ENCODE measurements around the gene CREB3L4. TPM values are rescaled to one million over a fixed set of nuclear protein-coding genes. Genes with fewer than 3 reads are reported as not detected.
A peak's percentile ranks its signal among the peaks of the same experiment; 100 is the strongest.

Gene CREB3L4
- total and polyA plus RNA-seq, 2 of the 13 experiments (the other 11 are each of a cell fraction or from before 2014, with no cell fraction given), result 9.9 to 18.7 TPM

GRCh38 chr1:153977250-153978240 lies 9.8 kb downstream of the CREB3L4 start, which contains the start of gene JTB (continued):
- TF ChIP-seq FOXM1 (CRISPR knock-in tag; IDR thresholded peaks at IDR 0.05) (no peak), MEIS2 (CRISPR knock-in tag; IDR thresholded peaks at IDR 0.05) (peak; percentile 1; the same call in 1 of the 2 replicates), XBP1 (CRISPR knock-in tag; IDR thresholded peaks at IDR 0.05) (no peak), NCOA1 (CRISPR knock-in tag; IDR thresholded peaks at IDR 0.05) (no peak), ZNF776 (CRISPR knock-in tag; IDR thresholded peaks at IDR 0.05) (peak; percentile 93; the same call in 1 of the 2 replicates), SOX5 (CRISPR knock-in tag; IDR thresholded peaks at IDR 0.05; ENCODE audit: borderline replicate concordance) (no peak), GATAD1 (CRISPR knock-in tag; IDR thresholded peaks at IDR 0.05) (peak; percentile 83), BRD4 (CRISPR knock-in tag; IDR thresholded peaks at IDR 0.05) (0 out of 2 replicates have a peak, but pooled peaks have one; percentile 42), ZNF256 (CRISPR knock-in tag; conservative IDR thresholded peaks at IDR 0.05) (peak; percentile 85; the same call in 1 of the 2 replicates), ATF1 (CRISPR knock-in tag; IDR thresholded peaks at IDR 0.05) (no peak), CHD2 (IDR thresholded peaks at IDR 0.05; ENCODE audit: low read depth, low read length) (no peak), NR2C2 (CRISPR knock-in tag; IDR thresholded peaks at IDR 0.05; ENCODE audit: borderline replicate concordance) (peak; percentile 69; the same call in 1 of the 2 replicates), KLF9 (CRISPR knock-in tag; IDR thresholded peaks at IDR 0.05; ENCODE audit: low read depth) (0 out of 2 replicates have a peak, but pooled peaks have one; percentile 21), HNF1B (CRISPR knock-in tag; IDR thresholded peaks at IDR 0.05) (no peak; the same call in 1 of the 2 replicates), NKX3-1 (CRISPR knock-in tag; IDR thresholded peaks at IDR 0.05) (peak; percentile 85; the same call in 1 of the 2 replicates), ZNF7 (CRISPR knock-in tag; IDR thresholded peaks at IDR 0.05) (no peak), ZSCAN12 (CRISPR knock-in tag; IDR thresholded peaks at IDR 0.05) (no peak; the same call in 1 of the 2 replicates), HMG20A (CRISPR knock-in tag; IDR thresholded peaks at IDR 0.05; ENCODE audit: borderline replicate concordance) (no peak), ZNF777 (CRISPR knock-in tag; IDR thresholded peaks at IDR 0.05) (peak; percentile 83), MEF2D (CRISPR knock-in tag; IDR thresholded peaks at IDR 0.05) (no peak), ZNF441 (CRISPR knock-in tag; IDR thresholded peaks at IDR 0.05; ENCODE audit: borderline replicate concordance) (0 out of 2 replicates have a peak, but pooled peaks have one; percentile 35), ARID2 (CRISPR knock-in tag; IDR thresholded peaks at IDR 0.05; ENCODE audit: borderline replicate concordance) (peak; percentile 78; the same call in 1 of the 2 replicates), ZNF891 (CRISPR knock-in tag; IDR thresholded peaks at IDR 0.05) (peak; percentile 41; the same call in 1 of the 2 replicates), ZNF616 (CRISPR knock-in tag; IDR thresholded peaks at IDR 0.05; ENCODE audit: low read depth) (0 out of 2 replicates have a peak, but pooled peaks have one; percentile 76)
- TF ChIP-seq, protein P1, sequence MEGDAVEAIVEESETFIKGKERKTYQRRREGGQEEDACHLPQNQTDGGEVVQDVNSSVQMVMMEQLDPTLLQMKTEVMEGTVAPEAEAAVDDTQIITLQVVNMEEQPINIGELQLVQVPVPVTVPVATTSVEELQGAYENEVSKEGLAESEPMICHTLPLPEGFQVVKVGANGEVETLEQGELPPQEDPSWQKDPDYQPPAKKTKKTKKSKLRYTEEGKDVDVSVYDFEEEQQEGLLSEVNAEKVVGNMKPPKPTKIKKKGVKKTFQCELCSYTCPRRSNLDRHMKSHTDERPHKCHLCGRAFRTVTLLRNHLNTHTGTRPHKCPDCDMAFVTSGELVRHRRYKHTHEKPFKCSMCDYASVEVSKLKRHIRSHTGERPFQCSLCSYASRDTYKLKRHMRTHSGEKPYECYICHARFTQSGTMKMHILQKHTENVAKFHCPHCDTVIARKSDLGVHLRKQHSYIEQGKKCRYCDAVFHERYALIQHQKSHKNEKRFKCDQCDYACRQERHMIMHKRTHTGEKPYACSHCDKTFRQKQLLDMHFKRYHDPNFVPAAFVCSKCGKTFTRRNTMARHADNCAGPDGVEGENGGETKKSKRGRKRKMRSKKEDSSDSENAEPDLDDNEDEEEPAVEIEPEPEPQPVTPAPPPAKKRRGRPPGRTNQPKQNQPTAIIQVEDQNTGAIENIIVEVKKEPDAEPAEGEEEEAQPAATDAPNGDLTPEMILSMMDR (CRISPR knock-in tag; IDR thresholded peaks at IDR 0.05), result no peak; the same call in 1 of the 2 replicates
- TF ChIP-seq, protein P2, sequence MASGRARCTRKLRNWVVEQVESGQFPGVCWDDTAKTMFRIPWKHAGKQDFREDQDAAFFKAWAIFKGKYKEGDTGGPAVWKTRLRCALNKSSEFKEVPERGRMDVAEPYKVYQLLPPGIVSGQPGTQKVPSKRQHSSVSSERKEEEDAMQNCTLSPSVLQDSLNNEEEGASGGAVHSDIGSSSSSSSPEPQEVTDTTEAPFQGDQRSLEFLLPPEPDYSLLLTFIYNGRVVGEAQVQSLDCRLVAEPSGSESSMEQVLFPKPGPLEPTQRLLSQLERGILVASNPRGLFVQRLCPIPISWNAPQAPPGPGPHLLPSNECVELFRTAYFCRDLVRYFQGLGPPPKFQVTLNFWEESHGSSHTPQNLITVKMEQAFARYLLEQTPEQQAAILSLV (CRISPR knock-in tag; IDR thresholded peaks at IDR 0.05; ENCODE audit: borderline replicate concordance), result peak; percentile 59; the same call in 1 of the 2 replicates

Measured in HepG2 (cell line).